Skin epidermis (tissue), 12 donors: Measurements from ENCODE around the gene CCND3.

ENCODE experiments used
- H3K27ac ChIP-seq, 21 experiments: fragments of 200-600 bp; sonication (generic) in 11 of 21; one replicate each; pipeline ENCODE4 v1.5.0; 2020; ENCODE audit warnings: mild to moderate bottlenecking in 3 of 21, inconsistent platforms in 2 of 21, moderate library complexity in 2 of 21
- H3K4me3 ChIP-seq, 7 experiments: fragments of 200-600 bp; sonication (generic) in 2 of 7; one replicate each; pipeline ENCODE4 v1.5.0; 2020; ENCODE audit warnings: inconsistent platforms in 2 of 7, mild to moderate bottlenecking in 2 of 7, moderate library complexity in 1 of 7

The CCND3 gene

GRCh38 chr6:41941280-41942066 is at the start of gene CCND3:
CCND3 (minus strand) TSS chr6:41941808; CDS start chr6:41941649, 159 bp downstream.
- peak within 1 kb of the TSS in 20 of 21 experiments; percentile 18 to 92 (median 81) for H3K27ac ChIP-seq

DNA sequence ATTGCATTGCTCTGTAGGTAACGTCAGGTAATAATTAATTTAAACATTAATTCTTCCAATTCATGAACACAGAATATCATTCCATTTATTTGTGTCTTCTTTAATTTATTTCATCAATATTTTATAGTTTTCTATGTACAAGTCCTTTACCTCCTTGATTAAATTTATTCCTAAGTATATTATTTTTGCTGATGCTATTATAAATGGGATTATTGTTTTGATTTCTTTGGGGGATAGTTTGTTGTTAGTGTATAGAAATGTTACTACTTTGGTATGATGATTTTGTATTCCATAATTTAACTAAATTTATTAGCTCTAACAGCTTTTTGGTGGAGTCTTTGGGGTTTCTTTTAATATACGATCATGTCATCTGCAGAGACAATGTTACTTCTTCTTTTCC is 44.7 kb upstream of the CCND3 start:
- Histone ChIP-seq H3K4me3 (no peak overlapping the region), H3K27ac (no peak overlapping the region)

More at GRCh38 chr6:41941280-41942066, at the start of gene CCND3:
- peak within 1 kb of the TSS; percentile 63 to 99 (median 88) for H3K4me3 ChIP-seq

DNA sequence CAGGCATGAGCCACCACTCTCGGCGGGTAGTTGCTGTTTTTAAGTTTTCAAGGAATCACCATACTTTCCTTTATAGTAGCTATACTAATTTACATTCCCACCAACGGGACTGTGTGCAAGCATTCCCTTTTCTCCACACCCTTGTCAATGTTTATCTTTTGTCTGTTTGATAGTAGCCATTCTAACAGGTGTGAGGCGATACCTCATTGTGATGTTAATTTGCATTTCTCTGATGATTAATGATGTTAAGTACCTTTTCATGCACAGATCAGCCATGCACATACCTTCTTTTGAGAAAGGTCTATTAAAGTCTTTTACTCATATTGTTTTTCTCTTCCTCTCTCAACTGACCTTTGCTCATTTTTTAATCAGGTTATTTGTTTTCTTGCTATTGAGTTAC is 43.0 kb upstream of the CCND3 start:
- Histone ChIP-seq H3K4me3 (no peak overlapping the region), H3K27ac (no peak overlapping the region)

- H3K4me3 ChIP-seq = no peak overlapping the region
- no peak overlapping the region for H3K27ac ChIP-seq
Measured at GRCh38 chr6:41976794-41977484, 35.3 kb upstream of the CCND3 start.

DNA sequence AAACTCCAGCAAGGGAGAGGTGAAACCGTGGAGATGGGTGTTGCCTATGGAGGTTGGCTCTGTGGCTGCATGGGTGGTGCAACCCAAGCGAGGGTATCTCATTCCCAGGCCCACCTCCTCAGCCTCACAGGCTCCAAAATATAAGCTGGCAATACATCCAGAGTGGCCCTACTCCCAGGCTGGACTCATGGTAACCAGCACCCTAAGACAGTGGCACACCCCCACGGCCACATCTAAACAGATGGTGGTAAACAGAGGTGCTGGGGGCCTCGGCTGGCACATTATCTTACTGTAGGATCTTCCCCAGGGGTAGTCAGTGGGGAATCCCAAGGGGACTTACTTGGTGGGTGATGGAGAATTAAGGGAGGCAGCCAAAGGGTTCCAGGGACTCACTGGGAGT is 33.7 kb upstream of the CCND3 start:
- no peak overlapping the region for H3K27ac ChIP-seq
- H3K4me3 ChIP-seq = no peak overlapping the region

DNA sequence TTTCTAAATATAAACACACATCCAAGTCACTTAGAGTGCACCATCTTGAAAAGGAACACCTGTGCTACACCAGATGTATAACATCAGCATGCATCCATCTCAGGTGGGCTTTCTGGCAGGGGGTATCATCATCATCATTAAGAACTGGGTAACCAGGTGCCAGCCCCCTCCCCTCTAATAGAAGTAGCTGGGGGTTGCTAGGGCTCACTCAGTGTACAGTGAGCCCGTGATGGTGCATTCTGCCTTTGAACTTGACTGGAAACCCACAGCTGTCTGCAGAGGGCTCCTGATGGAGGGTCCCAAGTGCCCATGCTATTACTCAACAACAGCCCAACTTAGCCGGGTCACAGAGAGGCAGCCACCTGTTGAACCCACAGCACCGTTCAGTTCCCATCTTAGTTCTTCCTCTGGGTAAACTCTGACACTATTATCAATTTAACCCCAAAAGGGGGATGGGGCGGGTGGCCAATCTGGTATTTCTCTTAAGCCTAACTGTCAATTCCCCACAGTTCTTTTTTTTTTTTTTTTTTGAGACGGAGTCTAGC is 32.7 kb upstream of the CCND3 start:
- no peak overlapping the region for H3K27ac ChIP-seq

GRCh38 chr6:41972826-41973225 is 31.2 kb upstream of the CCND3 start:
- H3K27ac ChIP-seq = no peak overlapping the region
- H3K4me3 ChIP-seq = no peak overlapping the region

More for the DNA sequence above, 32.7 kb upstream of the CCND3 start:
- H3K4me3 ChIP-seq = no peak overlapping the region

GRCh38 chr6:41970436-41970846 is 28.8 kb upstream of the CCND3 start:
- Histone ChIP-seq H3K4me3 (no peak overlapping the region), H3K27ac (peak overlapping the region in 3 of 21 experiments; percentile 1 to 54 (median 17))

GRCh38 chr6:41967312-41968287 is 26.0 kb upstream of the CCND3 start:
- H3K4me3 ChIP-seq = no peak overlapping the region

DNA sequence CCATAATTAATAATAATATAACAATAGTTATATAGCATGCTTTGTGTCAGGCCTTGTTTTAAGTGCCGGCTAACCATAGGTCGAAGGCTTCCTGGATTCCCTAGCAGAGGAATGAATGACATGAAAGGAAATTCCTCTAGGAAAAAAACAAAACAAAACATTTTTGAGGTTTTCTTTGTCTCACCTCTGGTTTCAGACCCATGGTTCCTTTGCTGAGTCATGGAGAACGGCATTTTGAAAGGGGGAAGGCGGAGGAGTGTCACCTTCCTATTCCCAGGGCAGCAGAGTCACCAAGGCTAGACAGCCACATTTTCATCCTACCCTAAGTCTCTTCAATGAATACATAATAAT is 25.3 kb upstream of the CCND3 start:
- no peak overlapping the region for H3K27ac ChIP-seq
- H3K4me3 ChIP-seq = no peak overlapping the region

More at GRCh38 chr6:41967312-41968287, 26.0 kb upstream of the CCND3 start:
- H3K27ac ChIP-seq = no peak overlapping the region

- Histone ChIP-seq H3K4me3 (no peak overlapping the region), H3K27ac (no peak overlapping the region)
Measured at GRCh38 chr6:41966214-41966920, 24.8 kb upstream of the CCND3 start.

DNA sequence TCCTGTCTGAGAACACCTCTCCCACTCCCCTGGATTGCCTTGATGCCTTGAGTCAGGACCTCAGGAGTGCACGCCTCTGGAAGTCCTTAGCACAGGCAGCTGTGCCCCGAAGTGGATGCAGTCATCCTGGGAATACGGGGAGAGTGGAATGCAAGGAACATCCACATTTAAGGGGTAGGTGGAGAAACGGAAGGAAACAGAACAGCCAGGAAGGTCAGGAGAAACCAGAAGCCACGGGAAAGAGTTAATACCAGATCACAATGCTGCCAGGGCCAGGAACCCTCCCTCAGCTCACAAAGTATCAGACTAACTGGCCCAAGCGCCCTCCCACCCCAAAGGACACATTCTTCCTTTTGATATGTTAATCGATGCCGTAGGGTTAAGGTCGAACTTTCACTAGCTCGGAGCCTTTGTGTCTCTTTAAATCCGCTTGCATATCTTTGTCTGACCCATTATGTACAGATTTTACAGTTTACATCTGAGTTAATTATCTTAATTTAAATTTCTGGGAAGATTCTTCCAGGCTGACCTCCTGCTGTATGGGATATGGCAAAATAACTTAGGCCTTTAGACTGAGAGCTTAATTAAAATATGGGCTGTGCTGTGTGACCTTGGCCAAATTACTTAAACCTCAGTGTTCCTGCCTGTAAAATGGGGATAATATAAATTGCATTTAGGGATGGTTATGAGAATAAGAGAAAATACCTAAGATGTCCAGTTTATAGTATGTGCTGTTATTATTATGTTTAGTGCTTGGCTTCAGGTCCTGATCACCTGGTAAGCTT is 24.0 kb upstream of the CCND3 start:
- Histone ChIP-seq H3K4me3 (no peak overlapping the region), H3K27ac (no peak overlapping the region)

- Histone ChIP-seq H3K4me3 (no peak overlapping the region), H3K27ac (no peak overlapping the region)
Measured at GRCh38 chr6:41964201-41964887, 22.7 kb upstream of the CCND3 start.

DNA sequence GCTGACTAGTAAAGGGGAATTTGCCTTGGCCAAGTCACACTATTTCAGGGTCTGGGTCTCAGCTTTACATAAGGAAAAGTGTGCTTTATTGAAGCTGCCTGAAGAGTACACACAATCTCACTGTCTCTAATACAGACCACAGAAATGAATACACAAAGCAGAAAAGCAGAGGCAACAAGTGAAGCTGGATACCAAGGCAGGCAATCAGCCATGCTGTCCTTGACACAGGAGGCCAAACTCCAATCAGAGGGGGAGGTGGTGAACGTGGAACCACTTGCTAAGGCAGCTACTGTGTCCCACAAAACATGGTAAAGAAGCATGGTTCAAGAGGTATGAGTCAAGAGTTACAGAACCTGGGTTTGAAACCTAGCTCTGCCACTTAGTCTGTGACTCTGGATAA is 21.8 kb upstream of the CCND3 start:
- Histone ChIP-seq H3K4me3 (no peak overlapping the region), H3K27ac (no peak overlapping the region)

DNA sequence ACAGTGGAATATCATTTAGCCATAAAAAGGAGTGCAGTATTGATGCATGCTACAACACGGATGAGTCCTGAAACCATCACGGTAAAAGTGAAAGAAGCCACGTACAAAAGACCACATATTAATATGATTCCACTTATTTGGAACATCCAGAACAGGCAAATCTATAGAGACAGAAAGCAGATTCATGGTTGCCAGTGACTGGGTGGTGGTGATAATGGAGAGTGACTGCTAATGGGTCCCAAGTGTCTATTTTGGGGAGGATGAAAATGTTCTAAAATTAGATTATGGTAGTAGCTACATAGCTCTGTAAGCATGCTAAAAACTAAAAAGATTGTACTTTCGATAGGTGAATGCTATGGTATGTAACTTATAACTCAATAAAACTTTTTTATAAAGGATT is 18.4 kb upstream of the CCND3 start:
- no peak overlapping the region for H3K27ac ChIP-seq
- H3K4me3 ChIP-seq = no peak overlapping the region

DNA sequence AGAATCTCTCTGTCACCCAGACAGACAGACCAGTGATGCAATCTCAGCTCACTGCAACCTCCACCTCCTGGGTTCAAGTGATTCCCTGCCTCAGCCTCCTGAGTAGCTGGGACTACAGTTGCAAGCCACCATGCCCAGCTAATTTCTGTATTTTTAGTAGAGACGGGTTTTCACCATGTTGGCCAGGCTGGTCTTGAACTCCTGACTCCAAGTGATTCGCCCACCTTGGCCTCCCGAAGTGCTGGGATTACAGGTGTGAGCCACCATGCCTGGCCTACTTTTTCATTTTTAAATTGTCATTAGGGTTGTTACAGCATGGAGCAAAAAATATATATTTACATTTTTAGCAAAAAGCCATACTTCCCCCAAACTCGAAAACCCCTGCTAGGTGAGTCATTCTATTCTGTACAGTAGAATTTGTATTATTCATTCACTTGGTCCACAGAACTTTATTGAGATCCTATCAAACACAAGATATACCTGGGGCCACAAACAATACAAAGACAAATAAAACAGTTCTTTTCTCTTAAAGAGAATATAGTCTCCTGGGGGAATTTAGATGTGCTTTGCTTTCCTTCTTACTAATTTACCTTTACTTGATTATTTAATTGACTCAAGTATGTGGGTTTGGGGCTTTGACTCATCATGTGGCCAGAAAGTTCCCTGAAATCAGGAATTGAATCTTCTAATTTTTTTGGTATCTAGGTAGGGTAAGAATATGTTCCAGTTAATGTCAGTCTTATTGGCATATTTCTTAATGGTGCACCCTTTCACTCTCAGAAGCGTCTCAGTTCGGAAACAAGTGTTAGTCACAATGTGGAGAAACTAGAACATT is 16.6 kb upstream of the CCND3 start:
- Histone ChIP-seq H3K4me3 (no peak overlapping the region), H3K27ac (no peak overlapping the region)

- Histone ChIP-seq H3K27ac (no peak overlapping the region), H3K4me3 (no peak overlapping the region)
Measured at GRCh38 chr6:41957117-41957516, 15.5 kb upstream of the CCND3 start.
